Daoy (cell line): ENCODE results near the gene FSCB. TPM values are rescaled to one million over a fixed set of nuclear protein-coding genes. Genes with fewer than 3 reads are reported as not detected.
A peak's percentile ranks its signal among the peaks of the same experiment; 100 is the strongest.
"Not testable (repeated sequence)": the region's sequence is repeated elsewhere in the genome, so short reads cannot be mapped to it uniquely, and the experiment has no call there.

Experiments used
- DNase-seq: peaks from one replicate; pipeline ENCODE4 v3.0.0-alpha.2; 2015; ENCODE audit warnings: low read depth
- total RNA-seq: library from RNA; depleted of rRNA; stranded (reverse); fragments of >200 nt; shearing (Covaris generic); gene quantifications from 2 replicates; pipeline ENCODE4 v1.2.3, GENCODE V29; 2014; rRNA removed

FSCB gene
- not detected in 2 replicates for total RNA-seq

DNA sequence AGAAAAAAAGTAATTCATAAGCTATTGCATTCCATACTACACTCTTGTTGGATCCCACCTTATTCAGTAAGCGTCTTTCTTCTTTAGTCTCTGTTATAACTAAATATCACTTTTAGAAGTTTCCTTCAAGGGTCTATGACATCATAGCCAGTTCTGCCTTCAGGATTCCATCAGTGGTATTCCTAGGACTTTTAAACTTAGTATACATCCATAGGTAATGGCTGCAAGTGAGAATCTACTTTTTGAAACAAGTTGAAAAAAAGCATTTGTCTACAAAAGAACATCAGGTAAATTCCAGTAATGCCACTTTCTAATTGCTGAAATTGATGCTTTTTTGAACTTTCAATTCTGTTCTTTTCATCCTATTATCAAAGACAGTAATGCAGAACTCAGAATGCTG is at the start of gene FSCB:
FSCB (minus strand) TSS at position 101 of the 400 bp plus-strand sequence. CDS start 296 bp downstream, outside the sequence.
- no peak for DNase-seq

GRCh38 chr14:44531658-44532057 is 24.6 kb upstream of the FSCB start:
- peak; percentile 41 for DNase-seq

GRCh38 chr14:44530475-44530874 is 23.4 kb upstream of the FSCB start:
- DNase-seq = peak; percentile 21

DNA sequence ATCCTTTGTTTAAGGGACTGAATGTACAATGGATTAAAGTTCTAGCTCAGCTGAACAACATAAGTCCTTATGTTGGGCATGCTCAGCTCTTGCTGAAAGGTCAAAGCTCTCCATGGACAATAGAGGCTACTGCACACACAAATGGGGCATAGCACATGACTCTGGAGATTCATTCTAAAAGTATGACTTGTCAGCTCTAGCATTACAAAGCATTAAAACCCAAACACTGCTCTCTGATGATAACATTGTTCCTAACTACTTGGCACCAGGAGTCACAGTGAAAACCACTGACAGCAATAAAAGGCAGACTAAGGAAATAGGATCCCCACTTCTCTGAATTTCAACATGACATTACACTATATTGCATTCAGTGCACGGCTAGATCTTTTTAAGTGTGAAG is 21.9 kb upstream of the FSCB start:
- DNase-seq = peak; percentile 52

DNA sequence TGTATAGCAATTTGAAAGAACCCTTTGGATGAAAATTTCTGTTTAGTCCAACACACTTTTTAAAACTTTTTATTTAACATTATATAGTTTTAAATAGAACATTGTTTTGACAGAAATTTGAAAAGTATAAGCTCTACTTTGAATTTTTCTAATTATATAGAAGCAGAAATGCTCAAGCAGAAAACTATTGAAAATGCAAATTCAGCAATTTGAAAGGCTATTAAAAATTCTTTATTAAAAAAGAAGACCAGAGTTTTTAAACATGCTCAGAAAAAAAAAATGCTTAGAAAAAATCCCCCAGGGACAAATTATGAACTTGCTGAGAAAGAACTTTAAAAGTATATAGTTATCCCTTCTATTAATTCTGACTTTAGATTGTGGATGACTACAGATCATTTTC is 21.1 kb upstream of the FSCB start:
- no peak for DNase-seq

GRCh38 chr14:44525237-44525636 is 18.2 kb upstream of the FSCB start:
- no peak for DNase-seq

- DNase-seq = not testable (repeated sequence)
Measured at GRCh38 chr14:44515668-44516067, 8.6 kb upstream of the FSCB start.

GRCh38 chr14:44508834-44509233 is 1.8 kb upstream of the FSCB start:
- DNase-seq = no peak

DNA sequence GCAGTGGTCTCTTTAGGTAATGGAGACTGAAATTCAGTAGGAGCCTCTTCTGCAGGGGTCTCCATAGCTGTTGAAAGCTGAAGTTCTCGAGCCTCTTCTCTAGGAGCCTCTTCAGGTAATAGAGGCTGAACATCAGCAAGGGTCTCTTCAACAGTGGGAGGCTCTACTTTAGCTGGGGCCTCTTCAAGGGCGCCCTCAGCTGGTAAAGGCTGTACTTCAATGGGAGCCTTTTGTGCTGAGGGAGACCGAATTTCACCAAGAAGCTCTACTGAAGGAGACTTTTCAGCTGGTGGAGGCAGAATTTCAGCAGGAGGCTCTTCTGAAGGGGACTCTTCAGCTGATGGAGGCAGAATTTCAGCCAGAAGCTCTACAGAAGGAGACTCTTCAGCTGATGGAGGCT is 1.5 kb downstream of the FSCB start:
- no peak for DNase-seq

DNA sequence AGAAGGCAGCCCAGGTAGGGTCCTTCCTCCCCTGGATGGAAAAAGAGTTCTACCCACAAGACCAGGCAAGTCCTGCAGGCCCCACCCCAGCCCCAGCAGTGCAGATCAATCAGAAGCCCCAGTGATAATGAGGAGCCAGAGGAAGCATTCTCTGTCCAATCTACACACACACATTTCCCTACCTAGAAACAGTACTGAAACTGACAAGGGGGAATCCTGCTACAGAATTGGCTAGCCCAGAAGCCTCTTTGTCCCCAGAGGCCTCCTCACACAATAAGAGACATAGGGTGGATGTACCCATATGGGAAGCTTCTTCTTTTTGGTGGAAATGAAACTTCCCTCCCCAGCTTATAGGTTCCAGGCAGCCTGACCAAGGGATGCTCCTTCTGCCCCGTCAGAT is 9.9 kb downstream of the FSCB start:
- no peak for DNase-seq

- DNase-seq = no peak
Measured at GRCh38 chr14:44494137-44494536, 12.9 kb downstream of the FSCB start.

GRCh38 chr14:44490966-44491365 is 16.1 kb downstream of the FSCB start:
- no peak for DNase-seq

DNA sequence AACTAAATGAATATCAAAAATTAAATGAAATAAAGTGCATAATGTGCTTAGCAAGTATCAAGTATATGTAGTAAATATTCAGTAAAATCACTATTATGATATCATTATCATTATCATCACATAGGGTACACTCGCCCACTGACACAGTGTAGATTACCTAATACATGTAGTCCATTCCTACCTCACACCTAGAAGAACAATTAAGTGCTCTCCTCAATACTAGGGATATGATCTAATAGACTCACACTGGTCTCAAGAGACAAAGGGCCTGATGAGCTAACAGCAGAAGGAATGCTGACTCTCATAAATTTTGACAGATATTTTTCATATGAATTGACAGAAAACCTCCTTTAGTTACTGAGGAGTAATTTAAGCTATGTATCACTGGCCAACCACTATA is 29.1 kb downstream of the FSCB start:
- DNase-seq = no peak

DNA sequence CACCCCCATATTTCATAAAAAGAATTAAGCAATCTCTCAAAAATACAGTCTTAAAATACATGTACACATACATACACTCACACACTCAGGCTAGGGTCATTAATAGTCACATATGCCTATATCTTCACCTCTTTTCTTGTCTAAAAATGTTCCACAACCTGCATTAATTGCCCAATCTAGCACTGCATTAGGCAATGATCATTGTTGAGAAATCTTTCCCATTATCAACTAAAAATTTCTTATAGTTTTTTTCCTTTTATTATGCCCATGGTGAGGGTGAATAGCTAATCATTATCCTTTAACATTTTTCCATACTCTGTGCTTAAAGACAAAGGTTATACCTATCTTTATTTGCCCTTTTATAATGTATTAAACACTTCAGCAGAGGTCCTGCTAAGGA is 38.3 kb downstream of the FSCB start:
- no peak for DNase-seq

- DNase-seq = peak; percentile 2
Measured at GRCh38 chr14:44463356-44464004, 43.6 kb downstream of the FSCB start.

DNA sequence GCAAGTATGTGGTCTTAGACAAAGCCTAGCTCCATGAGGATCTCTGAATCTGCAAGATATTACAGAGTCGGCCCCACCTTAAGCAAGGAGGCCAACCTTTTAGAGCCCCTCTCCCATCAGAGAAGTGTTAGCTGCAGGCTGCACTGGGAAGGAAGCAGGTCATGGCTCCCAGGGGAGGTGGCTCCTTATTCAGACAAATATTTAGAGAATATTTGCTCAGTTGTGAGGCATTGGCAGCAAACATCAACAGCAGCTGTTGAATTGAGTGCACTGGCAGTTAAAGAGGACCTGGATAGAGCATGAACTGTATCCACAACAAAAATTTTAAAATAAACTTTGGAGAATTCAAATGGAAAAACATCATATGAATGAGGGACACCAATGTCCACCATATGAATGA is 44.7 kb downstream of the FSCB start:
- DNase-seq = no peak

GRCh38 chr14:44461811-44462210 is 45.3 kb downstream of the FSCB start:
- DNase-seq = no peak
